GM19240 (cell line): ENCODE data around the gene MTCH1.

Source experiments
- DNase-seq: peaks from one replicate; pipeline ENCODE4 v3.0.0; 2011; ENCODE audit warnings: low spot score; ENCODE audit not compliant: insufficient read length

MTCH1 gene

DNA sequence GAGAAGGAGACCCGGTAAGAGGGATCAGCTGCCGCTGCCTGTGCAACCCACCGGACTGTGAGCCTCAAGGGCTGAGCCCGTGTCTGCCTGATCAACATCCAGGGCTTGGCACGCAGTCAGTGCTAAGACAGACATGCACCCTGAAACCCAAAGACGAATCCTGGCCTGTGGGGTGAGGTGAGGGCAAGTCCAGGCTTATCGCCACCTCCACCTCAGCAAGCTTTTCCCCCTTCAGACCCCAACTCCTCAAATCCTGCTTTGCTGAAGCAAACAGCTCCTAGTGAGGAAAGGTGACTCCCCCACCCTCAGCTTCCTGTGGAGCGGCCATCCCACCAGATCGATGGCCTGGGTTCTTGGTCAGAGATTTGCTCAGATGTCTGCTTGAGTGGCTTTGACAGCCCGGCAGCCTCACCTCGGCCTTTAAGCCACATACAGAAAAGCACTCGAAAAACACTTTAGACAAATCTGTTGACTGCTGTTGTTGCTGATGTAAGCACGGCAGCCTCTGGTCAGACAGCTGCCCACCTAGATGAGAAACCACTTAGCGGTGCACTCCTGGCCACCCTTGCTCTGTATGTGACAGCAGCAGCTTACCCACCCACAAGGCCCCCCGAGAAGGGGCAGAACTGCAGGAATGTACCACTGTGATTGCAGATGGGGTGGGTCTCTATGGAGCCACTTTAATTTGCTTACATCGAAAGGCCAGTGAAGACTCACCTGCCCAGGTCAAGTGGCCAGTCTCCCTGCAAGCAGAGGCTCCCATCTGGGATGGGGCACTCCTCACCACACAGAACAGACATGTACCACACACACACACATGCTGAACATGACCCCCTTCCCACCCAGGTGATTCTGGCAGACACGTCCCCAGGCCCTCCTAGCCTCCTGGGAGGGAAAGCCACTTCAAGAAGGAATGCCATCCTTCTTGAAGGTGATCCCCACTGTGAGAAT lies 14.8 kb downstream of the MTCH1 start:
- DNase-seq: no peak

DNA sequence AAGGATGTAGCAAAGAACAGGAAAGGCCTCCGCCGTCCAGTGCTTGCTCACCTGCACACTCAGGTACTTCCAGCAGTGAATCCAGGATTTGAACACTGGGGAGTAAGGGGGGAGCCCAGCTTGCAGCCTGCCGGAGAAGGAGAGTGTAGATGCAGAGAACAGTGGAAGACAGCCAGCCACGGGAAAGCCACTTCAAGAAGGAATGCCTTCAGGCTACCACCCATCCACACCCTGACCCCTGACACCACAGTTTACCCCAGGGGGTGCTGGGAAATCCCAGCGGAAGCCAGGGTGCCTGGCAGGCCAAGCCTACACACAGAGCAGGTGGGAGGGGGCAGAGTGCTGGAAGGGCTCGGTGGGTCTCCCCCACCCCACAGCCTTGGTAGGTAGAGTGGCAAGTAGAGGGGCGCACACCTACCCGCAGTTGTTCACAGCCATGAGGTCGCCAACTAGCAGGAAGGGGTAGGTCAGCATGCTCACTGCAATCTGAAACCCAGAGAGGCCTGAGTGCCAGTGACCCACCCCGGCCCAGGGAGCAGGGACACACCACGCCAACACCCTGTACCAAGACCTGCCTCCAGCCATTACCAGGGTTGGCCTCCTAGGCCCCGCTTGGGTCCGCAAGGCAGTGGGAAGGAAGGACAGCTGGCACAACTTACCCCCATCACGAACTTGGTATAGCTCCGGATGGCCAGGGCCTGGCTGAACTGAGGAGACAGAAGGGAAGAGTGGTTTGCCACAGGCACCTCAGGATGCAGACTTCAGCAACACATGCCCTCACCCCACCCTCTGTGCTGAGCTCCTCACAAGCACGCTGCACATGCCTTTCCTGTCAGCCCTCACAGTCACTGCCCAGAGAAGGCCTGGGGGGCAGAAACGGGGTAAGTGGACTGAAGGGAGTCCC lies 15.8 kb downstream of the MTCH1 start:
- DNase-seq: no peak

DNA sequence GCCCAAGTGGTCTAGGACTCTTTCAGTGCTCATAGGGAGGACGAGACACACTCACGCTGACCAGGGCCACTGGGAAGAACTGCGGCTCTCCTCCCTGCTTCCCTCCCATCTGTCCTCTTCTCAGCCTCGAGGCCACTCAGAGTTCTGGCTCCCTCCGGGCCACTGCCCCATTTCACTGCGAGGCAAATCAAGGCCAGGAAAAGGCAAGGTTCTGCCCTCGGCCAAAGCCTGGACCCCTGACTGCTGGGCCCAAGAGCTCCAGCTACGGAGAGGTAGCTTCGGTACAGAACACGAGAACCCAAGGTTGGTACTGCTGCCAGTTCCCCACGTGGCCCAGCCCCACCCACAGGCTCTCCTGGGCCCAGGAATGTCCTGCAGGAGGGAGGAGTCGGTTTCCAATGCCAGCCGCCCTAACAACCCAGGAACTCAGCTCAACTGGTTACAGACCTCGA lies 16.7 kb downstream of the MTCH1 start:
- DNase-seq: no peak

DNA sequence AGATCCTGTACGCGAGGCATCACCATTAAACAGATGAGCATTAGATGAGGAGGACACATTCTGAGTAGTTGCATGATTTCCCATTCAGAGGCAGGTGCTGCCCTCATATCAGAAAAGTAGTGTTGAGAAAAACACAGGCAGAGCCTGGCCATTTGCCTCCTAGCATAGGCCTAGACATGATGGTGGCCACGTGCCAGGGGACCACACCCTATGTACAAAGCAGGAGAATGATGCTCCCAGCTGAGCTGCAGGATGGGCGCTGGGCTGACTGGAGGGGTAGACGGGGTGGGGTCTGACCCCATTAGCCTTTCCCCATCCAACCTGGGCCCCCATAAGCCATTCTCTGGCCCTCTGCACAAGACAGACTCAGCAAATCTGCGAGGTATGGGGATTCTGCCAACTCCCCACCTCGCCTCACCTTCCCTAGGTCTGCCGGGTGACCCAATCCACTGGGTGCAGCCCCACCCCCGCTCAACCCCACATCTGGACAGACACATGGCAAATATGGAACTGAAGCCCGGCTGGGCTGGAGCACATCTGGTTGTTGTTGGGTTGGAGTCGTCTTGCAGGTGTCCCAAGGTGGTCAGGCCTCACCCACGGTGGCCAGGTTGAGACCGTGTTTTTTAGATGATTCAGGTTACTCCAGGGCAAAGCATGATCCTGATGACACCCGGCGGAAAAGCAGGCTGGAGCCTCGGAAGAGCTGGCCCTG lies 17.6 kb downstream of the MTCH1 start:
- DNase-seq: no peak

DNA sequence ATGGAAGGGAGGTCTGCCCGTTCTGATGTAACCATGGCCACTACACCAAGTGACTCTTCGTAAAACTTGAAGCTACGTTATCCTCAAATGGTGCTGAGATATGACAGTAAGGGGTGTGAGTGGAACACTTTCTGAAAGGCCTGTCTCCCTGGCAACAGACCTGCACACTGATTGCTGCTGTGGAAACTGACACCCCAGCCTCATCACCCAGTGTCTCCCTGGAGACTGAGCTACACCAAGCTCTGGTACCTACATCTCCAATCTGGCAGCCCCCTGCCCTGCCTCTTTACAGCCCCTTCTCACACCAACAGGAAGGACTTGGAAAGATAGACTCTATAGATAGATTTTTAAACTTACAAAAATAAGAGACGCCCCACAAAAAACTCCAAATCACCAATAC lies 18.2 kb downstream of the MTCH1 start:
- DNase-seq: no peak

DNA sequence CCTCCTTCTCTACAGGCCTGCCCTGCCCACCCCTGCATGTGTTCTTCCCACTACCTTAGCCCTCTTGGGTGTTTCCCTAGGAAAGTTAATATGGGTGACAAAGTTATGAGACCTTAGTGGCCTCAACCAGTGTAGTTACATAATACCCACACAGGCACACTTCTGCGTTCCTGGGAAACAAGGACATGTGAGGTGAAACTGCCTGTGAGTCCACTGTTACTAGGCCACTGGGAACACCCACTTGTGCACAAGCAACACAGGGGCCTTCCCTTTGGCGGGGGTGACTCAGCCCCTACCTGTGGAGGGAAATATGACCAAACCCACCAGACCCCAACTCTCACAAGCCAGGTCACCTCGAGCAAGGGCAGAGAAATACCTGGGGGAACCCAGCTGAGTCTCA lies 18.7 kb downstream of the MTCH1 start:
- DNase-seq: no peak

DNA sequence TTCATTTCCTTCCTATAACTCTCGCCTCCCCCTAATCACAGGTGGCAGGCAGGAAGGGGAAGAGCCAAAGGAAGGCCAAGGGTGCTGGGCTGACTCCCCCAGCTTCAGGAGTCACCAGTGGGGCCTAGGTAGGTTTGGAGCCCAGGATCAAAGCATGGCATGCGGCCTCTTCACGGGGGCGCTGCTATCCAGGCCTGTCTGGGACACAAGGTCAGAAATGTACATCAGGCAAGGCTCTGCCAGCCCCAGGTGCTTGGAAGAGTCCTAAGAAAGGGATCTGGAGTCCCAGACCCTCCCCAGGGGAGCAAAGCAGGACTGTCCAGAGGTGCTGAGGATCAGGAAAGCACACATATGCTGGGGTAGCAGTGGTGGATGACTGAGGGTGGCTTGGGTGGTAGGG lies 21.1 kb downstream of the MTCH1 start:
- DNase-seq: no peak

DNA sequence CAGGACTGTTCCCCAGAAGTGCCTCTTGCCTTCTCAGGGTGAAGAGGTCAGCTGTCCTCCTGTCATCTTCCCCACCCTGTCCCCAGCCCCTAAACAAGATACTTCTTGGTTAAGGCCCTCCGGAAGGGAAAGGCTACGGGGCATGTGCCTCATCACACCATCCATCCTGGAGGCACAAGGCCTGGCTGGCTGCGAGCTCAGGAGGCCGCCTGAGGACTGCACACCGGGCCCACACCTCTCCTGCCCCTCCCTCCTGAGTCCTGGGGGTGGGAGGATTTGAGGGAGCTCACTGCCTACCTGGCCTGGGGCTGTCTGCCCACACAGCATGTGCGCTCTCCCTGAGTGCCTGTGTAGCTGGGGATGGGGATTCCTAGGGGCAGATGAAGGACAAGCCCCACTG lies 21.6 kb downstream of the MTCH1 start:
- no peak for DNase-seq

DNA sequence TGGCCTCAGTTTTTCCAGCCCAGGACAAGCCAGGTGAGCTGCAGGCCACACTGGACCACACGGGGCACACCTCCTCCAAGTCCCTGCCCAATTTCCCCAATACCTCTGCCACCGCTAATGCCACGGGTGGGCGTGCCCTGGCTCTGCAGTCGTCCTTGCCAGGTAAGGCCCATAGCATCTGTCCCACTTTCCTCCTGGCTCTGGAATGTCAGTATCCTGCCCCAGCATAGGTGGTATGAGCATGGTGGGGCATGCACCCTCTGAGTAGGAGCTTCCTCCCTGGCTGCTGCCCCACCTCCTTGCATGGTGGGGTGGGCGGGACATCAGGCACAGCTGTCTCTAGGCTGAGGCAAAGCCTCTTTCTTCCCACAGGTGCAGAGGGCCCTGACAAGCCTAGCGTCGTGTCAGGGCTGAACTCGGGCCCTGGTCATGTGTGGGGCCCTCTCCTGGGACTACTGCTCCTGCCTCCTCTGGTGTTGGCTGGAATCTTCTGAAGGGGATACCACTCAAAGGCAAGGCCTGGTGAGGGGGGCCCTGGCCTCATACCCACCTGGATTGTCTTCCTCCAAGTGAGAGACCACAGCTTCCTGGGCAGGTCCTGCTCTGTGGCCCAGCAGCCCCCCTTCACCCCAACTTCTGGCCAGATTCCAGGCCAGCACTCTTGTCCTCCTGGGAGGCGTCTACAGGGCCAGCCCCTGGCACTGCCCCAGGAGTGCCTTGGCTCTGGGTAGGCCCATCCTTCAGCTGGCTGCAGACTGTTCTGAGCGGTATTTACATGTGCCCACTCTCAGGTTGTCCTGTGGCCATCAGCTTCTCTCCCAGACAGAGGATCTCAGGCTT lies 22.3 kb downstream of the MTCH1 start:
- no peak for DNase-seq

DNA sequence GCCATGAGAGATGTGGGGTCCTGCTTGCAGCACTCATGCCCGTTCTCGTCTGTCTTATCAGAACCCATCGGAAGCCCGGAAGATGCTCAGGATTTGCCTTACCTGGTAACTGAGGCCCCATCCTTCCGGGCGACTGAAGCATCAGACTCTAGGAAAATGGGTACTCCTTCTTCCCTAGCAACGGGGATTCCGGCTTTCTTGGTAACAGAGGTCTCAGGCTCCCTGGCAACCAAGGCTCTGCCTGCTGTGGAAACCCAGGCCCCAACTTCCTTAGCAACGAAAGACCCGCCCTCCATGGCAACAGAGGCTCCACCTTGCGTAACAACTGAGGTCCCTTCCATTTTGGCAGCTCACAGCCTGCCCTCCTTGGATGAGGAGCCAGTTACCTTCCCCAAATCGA lies 23.1 kb downstream of the MTCH1 start:
- DNase-seq: peak; percentile 67

DNA sequence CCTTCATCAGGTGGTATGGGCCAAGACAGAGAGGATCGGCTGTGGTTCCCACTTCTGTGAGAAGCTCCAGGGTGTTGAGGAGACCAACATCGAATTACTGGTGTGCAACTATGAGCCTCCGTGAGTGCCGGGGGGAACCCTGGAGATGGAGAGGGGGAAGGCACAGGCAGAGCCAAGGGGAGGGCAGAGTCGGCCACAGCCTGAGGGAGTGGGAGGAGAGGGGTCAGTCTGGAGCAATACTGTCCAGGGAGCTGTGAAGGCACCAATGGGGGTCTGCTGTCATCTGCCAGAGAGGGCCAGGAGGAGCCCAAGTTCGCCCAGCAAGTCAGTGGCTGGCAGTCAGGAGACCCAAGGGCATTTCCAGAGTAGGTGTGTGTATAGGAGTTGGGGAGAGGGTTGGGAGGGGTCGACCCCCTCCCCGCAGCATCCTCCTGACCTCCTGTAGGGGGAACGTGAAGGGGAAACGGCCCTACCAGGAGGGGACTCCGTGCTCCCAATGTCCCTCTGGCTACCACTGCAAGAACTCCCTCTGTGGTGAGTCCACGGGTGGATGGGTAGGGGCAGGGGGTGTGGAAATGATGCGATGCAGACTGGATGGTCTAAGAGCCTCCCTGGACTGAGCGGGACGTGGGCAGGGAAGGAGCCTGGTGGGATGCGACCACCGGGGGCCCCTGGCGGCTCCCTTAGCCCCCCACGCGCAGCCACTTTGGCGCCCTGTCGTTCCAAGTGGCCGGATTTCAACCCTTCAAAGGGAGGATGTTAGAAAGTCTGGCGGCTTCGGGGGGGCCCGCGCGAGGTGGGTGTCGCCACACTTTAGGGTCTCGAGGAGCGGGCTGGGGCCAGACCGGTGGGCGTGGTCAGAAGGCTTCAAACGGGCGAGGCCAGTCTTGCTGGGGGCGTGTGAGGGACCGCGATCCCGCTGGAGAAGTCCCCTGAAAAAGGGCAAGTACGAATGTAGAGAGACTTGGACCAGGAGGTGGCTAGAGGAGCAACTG lies 24.3 kb downstream of the MTCH1 start:
- no peak for DNase-seq

DNA sequence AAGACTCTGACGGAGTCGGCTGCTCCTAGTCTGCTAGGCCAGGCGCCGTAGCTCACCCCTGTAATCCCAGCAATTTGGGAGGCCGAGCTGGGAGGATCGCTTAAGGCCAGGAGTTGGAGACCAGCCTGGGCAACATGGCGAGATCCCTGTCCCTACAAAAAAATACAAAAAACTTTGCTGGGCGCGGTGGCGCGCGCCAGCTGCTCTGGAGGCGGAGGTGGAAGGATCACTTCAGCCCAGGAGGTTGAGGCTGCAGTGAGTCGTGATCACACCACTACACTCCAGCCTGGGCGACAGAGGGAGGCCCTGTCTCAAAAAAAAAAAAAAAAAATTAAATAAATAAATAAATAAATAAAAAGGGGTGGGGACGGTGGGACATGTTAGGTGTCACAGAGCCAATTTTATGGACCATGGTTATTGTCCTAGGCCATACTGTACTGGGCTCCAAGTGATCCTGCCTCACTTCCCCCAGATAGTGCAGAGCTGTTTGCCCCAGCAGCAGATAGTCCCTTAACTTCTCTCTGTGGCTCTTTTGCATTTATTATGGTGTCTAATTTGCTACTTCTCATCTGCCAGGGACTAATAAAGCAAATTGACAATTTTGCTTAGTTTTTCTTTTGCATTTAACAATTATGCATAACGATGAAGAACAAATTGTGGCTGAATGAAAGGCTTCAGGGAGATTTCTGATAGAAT lies 26.3 kb downstream of the MTCH1 start:
- no peak for DNase-seq

DNA sequence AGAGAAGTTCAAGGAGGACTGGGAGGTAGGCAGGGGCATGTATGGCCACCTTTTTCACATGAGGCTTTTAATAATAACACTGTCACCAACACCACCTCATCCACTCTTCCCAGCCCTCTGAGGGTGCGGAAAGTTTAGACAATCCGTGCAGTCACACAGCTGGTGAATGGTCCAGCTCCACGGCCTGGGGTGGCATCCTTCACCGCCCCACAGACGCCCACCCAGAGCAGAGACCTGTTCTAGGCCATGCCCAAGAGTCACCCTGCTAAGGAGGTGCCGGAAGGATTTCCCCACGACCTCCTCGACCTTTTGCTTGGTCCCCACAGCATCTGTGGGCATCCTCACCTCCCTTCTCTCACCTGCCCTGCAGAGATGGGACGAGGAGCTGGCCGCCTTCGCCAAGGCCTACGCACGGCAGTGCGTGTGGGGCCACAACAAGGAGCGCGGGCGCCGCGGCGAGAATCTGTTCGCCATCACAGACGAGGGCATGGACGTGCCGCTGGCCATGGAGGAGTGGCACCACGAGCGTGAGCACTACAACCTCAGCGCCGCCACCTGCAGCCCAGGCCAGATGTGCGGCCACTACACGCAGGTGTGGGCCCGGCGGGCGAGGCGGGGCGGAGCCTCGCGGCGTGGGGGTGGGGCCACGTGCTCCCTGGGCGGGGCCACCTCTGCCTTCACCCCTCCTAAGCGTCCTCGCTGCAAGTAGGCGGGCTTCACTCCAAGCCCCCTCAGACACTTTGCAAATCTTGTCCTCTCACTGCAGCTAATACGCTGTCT lies 27.0 kb downstream of the MTCH1 start:
- no peak for DNase-seq

DNA sequence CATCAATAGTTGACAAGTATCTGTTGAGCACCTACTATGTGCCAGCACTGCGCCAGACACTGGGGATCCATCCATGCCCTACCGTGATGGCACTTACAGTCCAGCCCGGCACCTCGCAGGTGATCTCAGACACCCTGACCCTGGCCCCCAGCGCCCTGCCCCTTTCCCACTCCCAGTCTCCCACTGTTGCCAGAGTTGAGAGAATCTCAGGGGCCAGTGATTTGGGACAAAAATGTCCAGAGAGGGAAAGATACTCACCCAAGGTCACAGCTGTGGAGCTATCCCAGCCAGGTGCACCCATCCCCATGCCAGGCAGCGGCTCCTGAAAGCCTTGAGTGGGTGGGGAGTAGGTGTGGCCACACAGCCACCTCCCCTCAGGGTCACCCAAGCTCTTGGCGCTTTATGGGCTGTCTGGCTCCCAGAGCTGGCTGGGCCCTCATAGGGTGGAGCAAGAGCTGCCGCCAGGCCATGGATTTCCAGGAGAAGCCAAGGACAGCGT lies 28.2 kb downstream of the MTCH1 start:
- DNase-seq: no peak

DNA sequence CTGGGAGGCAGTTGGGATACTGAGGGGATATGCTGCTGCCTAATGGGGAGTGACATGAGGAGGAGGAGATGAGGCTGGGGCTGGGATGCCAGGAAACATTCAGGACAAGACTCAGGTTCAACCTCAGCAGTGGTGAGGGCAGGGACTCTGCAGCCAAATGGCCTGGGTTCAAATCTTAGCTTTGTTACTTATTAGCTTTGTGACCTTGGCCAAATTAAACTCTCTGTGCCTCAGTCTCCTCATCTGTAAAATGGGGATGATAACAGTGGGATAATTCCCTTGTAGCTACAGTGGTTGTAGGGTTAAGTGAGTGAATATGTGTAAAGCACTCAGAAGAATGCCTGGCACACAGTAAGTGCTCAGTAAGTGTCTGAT lies 29.6 kb downstream of the MTCH1 start:
- DNase-seq: no peak

DNA sequence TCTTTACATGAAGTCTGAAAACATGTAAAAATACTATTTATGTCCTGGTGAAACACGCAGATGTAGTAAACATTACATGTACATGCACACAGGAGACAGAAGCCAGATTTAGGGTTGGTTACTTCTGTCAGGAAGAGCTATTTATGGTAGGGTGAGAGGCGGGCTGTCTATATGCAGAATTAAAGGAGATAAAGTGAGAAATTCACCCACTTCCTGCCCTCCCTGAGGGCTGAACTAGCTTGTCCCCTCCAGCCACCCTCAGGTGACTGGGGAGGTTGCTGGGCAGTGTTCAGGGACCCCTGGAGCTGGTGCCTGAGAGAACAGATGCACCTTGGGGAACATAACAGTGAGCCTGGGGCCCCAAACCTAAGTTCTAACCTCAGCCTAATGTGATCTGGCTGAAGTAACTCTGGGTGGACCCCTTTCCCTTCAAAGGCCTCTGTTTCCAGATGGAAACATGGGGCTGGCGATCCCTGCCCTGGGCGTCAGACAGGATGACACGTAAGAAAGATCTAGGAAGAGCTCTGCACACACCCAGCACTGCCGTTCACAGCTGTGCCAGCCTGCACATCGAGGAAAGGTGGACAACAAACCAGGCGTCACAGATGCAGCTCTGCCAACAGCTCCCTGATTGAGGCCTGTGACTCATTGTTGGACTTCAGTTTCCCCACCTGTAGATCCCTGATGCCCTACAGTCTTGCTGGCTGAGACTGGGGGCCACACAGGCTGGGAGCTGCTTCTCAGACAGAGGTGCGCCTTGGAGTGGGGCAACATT lies 30.1 kb downstream of the MTCH1 start:
- DNase-seq: no peak

DNA sequence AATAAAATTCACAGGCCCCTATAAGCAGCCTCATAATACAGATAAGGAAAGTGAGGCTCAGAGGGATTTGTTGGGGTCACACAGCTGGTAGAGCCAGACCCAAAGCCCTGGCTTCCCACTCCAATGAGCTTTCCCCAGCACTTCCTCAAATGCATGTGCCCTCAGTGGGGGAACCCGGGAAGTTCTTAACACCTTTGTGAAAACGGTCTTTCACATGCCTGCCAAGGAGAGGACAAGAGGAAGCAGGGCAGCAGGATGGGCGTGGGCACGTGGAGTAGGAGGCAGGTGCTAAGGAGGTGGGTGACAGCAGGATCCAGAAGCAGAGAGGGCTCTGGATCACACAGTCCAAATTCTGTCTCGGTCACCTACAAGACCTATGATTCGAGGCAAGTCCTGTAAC lies 30.9 kb downstream of the MTCH1 start:
- no peak for DNase-seq
